NCI-H69 (cell line): ENCODE results near the gene GSG1.

Experiments used
- DNase-seq: peaks from one replicate; lab custom pipeline; 2025; lab: John Stamatoyannopoulos, UW

The GSG1 gene

GRCh38 chr12:13119826-13120225 is 16.4 kb upstream of the GSG1 start:
- no peak for DNase-seq

- no peak for DNase-seq
These were observed 13.6 kb upstream of the GSG1 start for GRCh38 chr12:13117029-13117428.

- no peak for DNase-seq
These were observed 12.8 kb upstream of the GSG1 start for GRCh38 chr12:13116259-13116658.

GRCh38 chr12:13114251-13115052 is 11.0 kb upstream of the GSG1 start:
- no peak for DNase-seq

- no peak for DNase-seq
These were observed 9.5 kb upstream of the GSG1 start for GRCh38 chr12:13112968-13113367.

GRCh38 chr12:13106666-13107065 is 3.2 kb upstream of the GSG1 start:
- no peak for DNase-seq

GRCh38 chr12:13105781-13106180 is 2.3 kb upstream of the GSG1 start:
- no peak for DNase-seq

GRCh38 chr12:13104409-13104808 is 942 bp upstream of the GSG1 start:
- DNase-seq: no peak

- peak; percentile 53 for DNase-seq
These were observed 839 bp downstream of the GSG1 start for GRCh38 chr12:13102461-13103195.

- peak; percentile 86 for DNase-seq
These were observed 1.6 kb downstream of the GSG1 start for GRCh38 chr12:13101821-13102375.

- peak; percentile 95 for DNase-seq
These were observed 2.3 kb downstream of the GSG1 start for GRCh38 chr12:13100882-13101769.

GRCh38 chr12:13100605-13100881 is 2.9 kb downstream of the GSG1 start:
- DNase-seq: no peak

- peak; percentile 51 for DNase-seq
These were observed 3.4 kb downstream of the GSG1 start for GRCh38 chr12:13099844-13100604.

- DNase-seq: peak; percentile 59
These were observed 4.2 kb downstream of the GSG1 start for GRCh38 chr12:13099066-13099843.

- DNase-seq: no peak
These were observed 5.9 kb downstream of the GSG1 start for GRCh38 chr12:13097491-13098011.

GRCh38 chr12:13095266-13095995 is 8.0 kb downstream of the GSG1 start:
- DNase-seq: peak; percentile 9

GRCh38 chr12:13094367-13094766 is 9.1 kb downstream of the GSG1 start:
- no peak for DNase-seq

GRCh38 chr12:13093848-13094220 is 9.6 kb downstream of the GSG1 start:
- no peak for DNase-seq

- no peak for DNase-seq
These were observed 10.1 kb downstream of the GSG1 start for GRCh38 chr12:13093191-13093847.
